ENCODE data around the gene ZNF540. TPM values are rescaled to one million over a fixed set of nuclear protein-coding genes. Genes with fewer than 3 reads are reported as not detected.

Gene ZNF540
- total and polyA plus RNA-seq, 9 of the 15 experiments (the other 6 are each of a cell fraction or from before 2014, with no cell fraction given), result 0.20 to 0.95 (median 0.44) TPM

- TF ChIP-seq GMEB1 (CRISPR knock-in tag; IDR thresholded peaks at IDR 0.05), result peak; percentile 100
- TF ChIP-seq SP2 (IDR thresholded peaks at IDR 0.05; ENCODE audit: extremely low read depth, low read depth, low read length, poor library complexity, severe bottlenecking), result no peak
- no peak for TF ChIP-seq SRSF3 (IDR thresholded peaks at IDR 0.05; ENCODE audit: insufficient read depth, low read length)
- no peak for TF ChIP-seq ZNF57 (CRISPR knock-in tag; IDR thresholded peaks at IDR 0.05)
- TF ChIP-seq KAT7 (CRISPR knock-in tag; IDR thresholded peaks at IDR 0.05; ENCODE audit: borderline replicate concordance), result no peak
- 0 out of 2 replicates have a peak, but pooled peaks have one; percentile 31 for TF ChIP-seq DIDO1 (tag; IDR thresholded peaks at IDR 0.05; ENCODE audit: low read depth)
- TF ChIP-seq THAP7 (CRISPR knock-in tag; IDR thresholded peaks at IDR 0.05), result no peak
- no peak for TF ChIP-seq ZNF445 (CRISPR knock-in tag; IDR thresholded peaks at IDR 0.05; ENCODE audit: low read depth)
- TF ChIP-seq ZBTB9 (CRISPR knock-in tag; IDR thresholded peaks at IDR 0.05), result no peak
- TF ChIP-seq SAFB2 (IDR thresholded peaks at IDR 0.05; ENCODE audit: borderline replicate concordance, low read depth, low read length, severe bottlenecking), result no peak
- no peak for TF ChIP-seq SMARCA5 (IDR thresholded peaks at IDR 0.05)
- TF ChIP-seq HMBOX1 (IDR thresholded peaks at IDR 0.05), result no peak
- no peak for TF ChIP-seq ZBTB33 (CRISPR knock-in tag; IDR thresholded peaks at IDR 0.05)
- TF ChIP-seq PHTF2 (CRISPR knock-in tag; IDR thresholded peaks at IDR 0.05), result no peak
- no peak for TF ChIP-seq YBX1 (IDR thresholded peaks at IDR 0.05)
- peak; percentile 44 for TF ChIP-seq PKNOX1 (IDR thresholded peaks at IDR 0.05)
- no peak for TF ChIP-seq ZNF124 (CRISPR knock-in tag; IDR thresholded peaks at IDR 0.05)
Measured at GRCh38 chr19:37594304-37594981, at the start of gene ZNF540, which contains the start of gene ZNF571 (continued).

Measured in K562 (cell line).